ENCODE measurements around the gene CORO1A. TPM values are rescaled to one million over a fixed set of nuclear protein-coding genes. Genes with fewer than 3 reads are reported as not detected.

CORO1A gene
- 69.4 TPM for total RNA-seq

- Histone ChIP-seq H3K9me3 (no peaks in the 10 kb centered on the region), H3K36me3 (peaks cover 0 to 4% of the 10 kb centered on the region in 2 donors), H3K27me3 (no peaks in the 10 kb centered on the region), H3K4me3 (peak within 1 kb of the TSS; percentile 59 to 73), H3K4me1 (peaks cover 3 to 9% of the 10 kb centered on the region in 2 donors), H3K27ac (peak within 1 kb of the TSS; percentile 68 to 72)
- TF ChIP-seq CTCF (IDR thresholded peaks at IDR 0.05), result no peak
- intact Hi-C loops (cut with DNase I), result loop anchor here (5.0 kb wide), 2 partner anchors 61 to 91 kb away; partner anchors contain the start of genes MAPK3 and TBX6
- DNase-seq (ENCODE audit: low spot score in 2 of 2), result peak in 1 of 2 donors; percentile 88
Measured at GRCh38 chr16:30183233-30184095, at the start of gene CORO1A. TSS of gene CORO1A (plus strand) at chr16:30183602. CDS start at chr16:30185210, 1,608 bp downstream.

- no peak for DNase-seq (ENCODE audit: low spot score in 2 of 2)
- Histone ChIP-seq H3K4me1 (no peaks in the 10 kb centered on the region), H3K36me3 (no peaks in the 10 kb centered on the region), H3K4me3 (no peak overlapping the region), H3K27ac (no peak overlapping the region), H3K9me3 (no peaks in the 10 kb centered on the region), H3K27me3 (no peaks in the 10 kb centered on the region)
- intact Hi-C loops (cut with DNase I), result no loop called here
- no peak for TF ChIP-seq CTCF (IDR thresholded peaks at IDR 0.05)
Measured at GRCh38 chr16:30136971-30137605, 46.3 kb upstream of the CORO1A start.

- Histone ChIP-seq H3K9me3 (no peaks in the 10 kb centered on the region), H3K27me3 (no peaks in the 10 kb centered on the region), H3K27ac (no peak overlapping the region), H3K4me1 (no peaks in the 10 kb centered on the region), H3K36me3 (no peaks in the 10 kb centered on the region), H3K4me3 (no peak overlapping the region)
- intact Hi-C loops (cut with DNase I), result no loop called here
- TF ChIP-seq CTCF (IDR thresholded peaks at IDR 0.05), result no peak
- no peak for DNase-seq (ENCODE audit: low spot score in 2 of 2)
Measured at GRCh38 chr16:30137897-30138296, 45.5 kb upstream of the CORO1A start.

GRCh38 chr16:30139583-30140481 is 43.6 kb upstream of the CORO1A start:
- Histone ChIP-seq H3K4me1 (no peaks in the 10 kb centered on the region), H3K27ac (no peak overlapping the region), H3K4me3 (no peak overlapping the region), H3K9me3 (no peaks in the 10 kb centered on the region), H3K27me3 (no peaks in the 10 kb centered on the region), H3K36me3 (no peaks in the 10 kb centered on the region)
- no peak for TF ChIP-seq CTCF (IDR thresholded peaks at IDR 0.05)
- DNase-seq (ENCODE audit: low spot score in 2 of 2), result no peak
- intact Hi-C loops (cut with DNase I), result no loop called here

DNA sequence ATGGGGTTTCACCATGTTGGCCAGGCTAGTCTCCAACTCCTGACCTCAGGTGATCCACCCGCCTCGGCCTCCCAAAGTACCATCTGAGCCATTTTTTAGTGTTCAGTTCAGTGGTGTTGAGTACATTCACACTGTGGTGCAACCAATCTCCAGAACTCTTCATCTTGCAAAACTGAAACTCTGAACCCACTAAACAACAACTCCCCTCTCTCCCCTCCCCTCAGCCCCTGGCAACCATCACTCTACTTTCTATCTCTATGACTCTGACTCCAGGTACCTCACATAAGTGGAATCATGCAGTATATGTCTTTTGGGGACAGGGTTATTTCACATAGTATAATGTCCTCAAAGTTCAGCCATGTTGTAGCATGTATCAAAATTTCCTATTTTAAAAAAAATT is 41.7 kb upstream of the CORO1A start:
- H3K4me3 ChIP-seq, result no peak overlapping the region
- no peak for DNase-seq (ENCODE audit: low spot score in 2 of 2)
- no peak for TF ChIP-seq CTCF (IDR thresholded peaks at IDR 0.05)
- H3K4me1 ChIP-seq, result no peaks in the 10 kb centered on the region
- intact Hi-C loops (cut with DNase I), result no loop called here
- H3K9me3 ChIP-seq, result no peaks in the 10 kb centered on the region
- no peaks in the 10 kb centered on the region for H3K27me3 ChIP-seq
- no peak overlapping the region for H3K27ac ChIP-seq
- H3K36me3 ChIP-seq, result no peaks in the 10 kb centered on the region

Measured in ascending aorta (tissue), 2 donors.